Measurements from ENCODE around the gene WNT7A.

GRCh38 chr3:13851997-13852637 lies 27.8 kb downstream of the WNT7A start:
- TF ChIP-seq CTCF (conservative IDR thresholded peaks at IDR 0.05; ENCODE audit: low read length) = no peak
- no peak for TF ChIP-seq EZH2phosphoT487 (IDR thresholded peaks at IDR 0.05; ENCODE audit: borderline replicate concordance)
